Hair follicular keratinocyte (primary cell): Measurements from ENCODE around the gene LHX4. TPM values are rescaled to one million over a fixed set of nuclear protein-coding genes. Genes with fewer than 3 reads are reported as not detected.

Experiments
- total RNA-seq: library from RNA; depleted of rRNA; stranded (reverse); fragments of >200 nt; gene quantifications from 2 replicates; pipeline ENCODE4 v1.2.3, GENCODE V29; 2015

LHX4 gene
- not detected in 2 replicates for total RNA-seq

DNA sequence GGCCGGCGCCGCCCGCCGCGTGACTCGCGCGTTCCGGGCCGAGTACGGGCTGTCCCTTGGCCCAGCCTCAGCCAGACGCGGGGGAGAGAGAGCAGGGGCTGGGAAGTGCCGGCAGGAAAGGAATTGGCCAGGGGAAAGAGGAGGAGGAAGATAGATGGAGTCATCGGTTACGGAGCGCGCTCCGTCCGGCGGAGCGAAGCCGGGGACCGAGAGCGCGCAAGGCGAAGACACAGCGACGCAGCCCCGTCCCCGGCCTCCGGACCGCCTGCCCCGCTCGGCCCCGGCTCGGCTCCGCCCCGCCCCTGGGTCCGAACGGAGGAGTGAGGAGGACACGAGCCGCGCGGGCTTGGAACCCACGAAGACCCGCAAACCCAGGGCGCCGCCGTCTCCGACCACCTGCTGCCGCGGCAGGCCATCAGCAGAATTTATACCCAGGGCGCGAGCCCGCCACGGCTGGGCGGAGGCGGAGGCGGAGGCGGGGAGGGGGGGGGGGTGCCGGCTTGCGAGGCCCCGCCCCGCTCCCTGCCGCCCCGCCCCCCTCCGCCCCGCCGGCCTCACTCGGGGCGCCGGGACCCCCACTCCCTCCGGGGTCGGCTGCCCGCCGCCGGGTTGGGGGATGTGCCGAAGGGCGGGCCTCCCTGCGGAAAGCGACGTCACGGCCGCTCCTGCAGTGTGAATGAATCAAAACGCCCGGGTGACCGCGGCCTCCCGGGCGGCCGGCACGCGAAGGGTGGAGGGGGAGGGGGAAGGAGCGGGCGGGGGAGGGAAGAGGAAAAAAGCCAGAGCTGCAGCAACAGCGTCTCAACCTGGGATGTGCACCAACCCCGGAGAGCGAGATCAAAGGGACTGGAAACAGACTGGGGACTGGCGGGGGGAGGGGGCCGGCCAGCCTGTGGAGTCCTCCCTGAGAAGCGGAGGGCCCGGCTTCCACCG, at the start of gene LHX4:
Gene LHX4, plus strand, starts transcription at position 782 of the 933 bp plus-strand sequence. CDS start 266 bp downstream, outside the sequence.

Other genes with a start within 250 kb of the LHX4 start
- gene QSOX1, start 75.4 kb upstream of the LHX4 start, total RNA-seq, result 88.4 and 102 TPM in 2 replicates